ACC112 (cell line): Measurements from ENCODE around the gene CACNA1A.

Experiments
- H2AFZ ChIP-seq: fragments of 200-600 bp; sonication (generic); one replicate; pipeline ENCODE4 v1.6.0; 2017; ENCODE audit warnings: antibody characterized with exemption, low read length; ENCODE audit not compliant: unreplicated experiment
- H3K27ac ChIP-seq: fragments of 200-600 bp; sonication (generic); 2 replicates; pipeline ENCODE4 v1.5.1; 2014; ENCODE audit warnings: low read depth, mild to moderate bottlenecking, antibody characterized with exemption, low read length, moderate library complexity
- H3K27me3 ChIP-seq: fragments of 200-600 bp; sonication (generic); 2 replicates; pipeline ENCODE4 v1.6.1; 2014; ENCODE audit warnings: mild to moderate bottlenecking, antibody characterized with exemption, low read length, moderate library complexity, mixed read lengths; ENCODE audit not compliant: insufficient read depth
- H3K36me3 ChIP-seq: fragments of 200-600 bp; sonication (generic); 2 replicates; pipeline ENCODE4 v1.6.1; 2016; ENCODE audit warnings: mild to moderate bottlenecking, antibody characterized with exemption, low read length, moderate library complexity, mixed read lengths; ENCODE audit not compliant: insufficient read depth
- H3K4me1 ChIP-seq: fragments of 200-600 bp; sonication (generic); one replicate; pipeline ENCODE4 v1.6.1; 2016; ENCODE audit warnings: low read length, mixed read lengths; ENCODE audit not compliant: insufficient read depth, unreplicated experiment, control insufficient read depth
- H3K4me3 ChIP-seq: fragments of 200-600 bp; sonication (generic); 2 replicates; pipeline ENCODE4 v1.5.1; 2014; ENCODE audit warnings: mild to moderate bottlenecking, low read depth, low read length
- H3K79me2 ChIP-seq: fragments of 200-600 bp; sonication (generic); one replicate; pipeline ENCODE4 v1.6.0; 2016; ENCODE audit warnings: low read length; ENCODE audit not compliant: control insufficient read depth, unreplicated experiment, insufficient read depth

Gene CACNA1A

DNA sequence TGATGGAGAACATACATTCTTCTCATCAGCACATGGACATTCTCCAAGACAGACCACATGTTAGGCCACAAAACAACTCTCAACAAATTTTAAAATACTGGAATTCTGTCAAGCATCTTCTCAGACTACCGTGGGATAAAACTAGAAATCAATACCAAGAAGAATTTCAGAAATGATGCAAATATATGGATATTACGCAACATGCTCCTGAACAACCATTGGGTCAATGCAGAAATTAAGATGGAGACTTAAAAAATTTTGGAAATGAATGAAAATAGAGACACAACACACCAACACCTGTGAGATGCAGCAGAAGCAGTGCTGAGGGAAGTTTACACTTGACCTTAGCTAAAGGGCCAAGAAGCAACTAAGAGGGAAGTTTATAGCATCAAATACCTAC is 162.8 kb downstream of the CACNA1A start:
- Histone ChIP-seq H3K4me3 (no peak overlapping the region), H3K27me3 (no peaks in the 10 kb centered on the region), H2AFZ (no peak overlapping the region), H3K4me1 (no peaks in the 10 kb centered on the region), H3K79me2 (no peaks in the 10 kb centered on the region), H3K36me3 (no peaks in the 10 kb centered on the region), H3K27ac (no peak overlapping the region)

GRCh38 chr19:13342672-13343071 is 163.6 kb downstream of the CACNA1A start:
- Histone ChIP-seq H2AFZ (no peak overlapping the region), H3K4me3 (no peak overlapping the region), H3K36me3 (no peaks in the 10 kb centered on the region), H3K79me2 (no peaks in the 10 kb centered on the region), H3K27me3 (no peaks in the 10 kb centered on the region), H3K4me1 (no peaks in the 10 kb centered on the region), H3K27ac (no peak overlapping the region)

GRCh38 chr19:13339869-13340268 is 166.4 kb downstream of the CACNA1A start:
- H3K36me3 ChIP-seq: no peaks in the 10 kb centered on the region
- peaks cover 3% of the 10 kb centered on the region; the same call in 1 of the 2 replicates for H3K27me3 ChIP-seq
- H3K27ac ChIP-seq: no peak overlapping the region
- H3K4me1 ChIP-seq: no peaks in the 10 kb centered on the region
- H3K79me2 ChIP-seq: no peaks in the 10 kb centered on the region
- no peak overlapping the region for H3K4me3 ChIP-seq
- H2AFZ ChIP-seq: no peak overlapping the region

- H3K4me3 ChIP-seq: no peak overlapping the region
- H3K36me3 ChIP-seq: no peaks in the 10 kb centered on the region
- no peak overlapping the region for H2AFZ ChIP-seq
- H3K79me2 ChIP-seq: no peaks in the 10 kb centered on the region
- no peaks in the 10 kb centered on the region for H3K4me1 ChIP-seq
- no peak overlapping the region for H3K27ac ChIP-seq
- H3K27me3 ChIP-seq: peaks cover 6% of the 10 kb centered on the region; the same call in 1 of the 2 replicates
Measured at GRCh38 chr19:13337181-13337580, 169.1 kb downstream of the CACNA1A start.

GRCh38 chr19:13334801-13335481 is 171.3 kb downstream of the CACNA1A start:
- Histone ChIP-seq H3K27ac (no peak overlapping the region), H3K36me3 (no peaks in the 10 kb centered on the region), H3K4me1 (no peaks in the 10 kb centered on the region), H3K4me3 (no peak overlapping the region), H2AFZ (no peak overlapping the region), H3K27me3 (peaks cover 6% of the 10 kb centered on the region; the same call in 1 of the 2 replicates), H3K79me2 (no peaks in the 10 kb centered on the region)

DNA sequence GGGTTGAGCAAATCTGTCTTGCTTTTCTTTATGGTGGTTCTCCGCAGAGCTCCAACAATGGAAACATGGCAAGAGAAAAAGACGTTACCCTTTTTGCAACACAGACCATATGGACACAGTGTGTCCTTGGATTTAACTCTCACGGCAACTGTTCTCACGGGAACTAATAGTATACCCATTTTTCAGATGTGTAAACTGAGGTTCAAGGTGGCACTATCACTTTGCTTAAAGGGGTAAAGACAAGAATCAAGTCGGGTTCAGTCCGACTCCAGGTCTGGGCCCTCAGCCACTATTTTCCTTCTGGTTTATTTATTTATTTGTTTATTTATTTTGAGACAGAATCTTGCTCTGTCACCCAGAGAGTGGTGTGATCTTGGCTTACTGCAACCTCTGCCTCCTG is 176.0 kb downstream of the CACNA1A start:
- Histone ChIP-seq H3K27ac (no peak overlapping the region), H2AFZ (no peak overlapping the region), H3K4me3 (no peak overlapping the region), H3K4me1 (no peaks in the 10 kb centered on the region), H3K36me3 (no peaks in the 10 kb centered on the region), H3K79me2 (no peaks in the 10 kb centered on the region), H3K27me3 (peaks cover 6% of the 10 kb centered on the region; the same call in 1 of the 2 replicates)

DNA sequence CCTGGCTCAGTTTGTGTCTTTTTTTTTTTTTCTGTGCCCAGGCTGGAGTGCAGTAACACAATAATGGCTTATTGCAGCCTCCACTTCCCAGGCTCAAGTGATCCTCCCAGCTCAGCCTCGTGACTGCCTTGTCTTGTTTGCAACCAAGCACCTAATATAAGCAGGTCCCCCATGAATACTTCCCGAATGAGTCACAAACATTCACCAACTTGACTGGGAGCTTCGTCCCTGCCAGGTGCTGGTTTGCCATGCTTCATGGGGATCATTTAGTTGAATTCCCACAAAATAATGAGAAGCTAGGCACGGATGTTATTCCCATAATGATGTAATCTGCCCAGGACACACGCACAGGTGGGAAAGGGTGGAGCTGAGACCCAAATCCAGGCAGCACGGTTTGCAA is 176.5 kb downstream of the CACNA1A start:
- no peaks in the 10 kb centered on the region for H3K36me3 ChIP-seq
- no peaks in the 10 kb centered on the region for H3K4me1 ChIP-seq
- H3K79me2 ChIP-seq: no peaks in the 10 kb centered on the region
- no peak overlapping the region for H3K4me3 ChIP-seq
- peaks cover 6% of the 10 kb centered on the region; the same call in 1 of the 2 replicates for H3K27me3 ChIP-seq
- H2AFZ ChIP-seq: no peak overlapping the region
- H3K27ac ChIP-seq: no peak overlapping the region

DNA sequence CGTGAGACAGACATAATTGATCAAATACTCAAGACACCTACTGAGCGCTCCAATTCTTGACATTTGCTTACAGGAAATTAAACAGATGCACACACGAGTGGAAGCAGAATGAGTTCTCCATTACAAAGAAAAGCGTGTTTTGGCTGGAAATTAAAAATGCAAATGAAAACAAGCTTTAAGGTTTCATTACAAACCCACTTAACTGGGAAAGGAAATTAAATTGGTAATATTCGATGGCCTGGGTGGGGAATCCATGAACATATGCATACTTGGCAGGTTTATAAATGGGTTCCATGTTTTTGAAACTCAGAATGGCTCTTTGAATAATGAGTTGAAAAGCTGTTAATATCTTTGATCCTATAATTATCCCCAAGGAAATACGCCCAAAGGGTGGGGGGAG is 178.0 kb downstream of the CACNA1A start:
- Histone ChIP-seq H3K79me2 (no peaks in the 10 kb centered on the region), H3K36me3 (no peaks in the 10 kb centered on the region), H2AFZ (no peak overlapping the region), H3K4me3 (no peak overlapping the region), H3K27me3 (peaks cover 13% of the 10 kb centered on the region; the same call in 1 of the 2 replicates), H3K4me1 (no peaks in the 10 kb centered on the region), H3K27ac (no peak overlapping the region)

DNA sequence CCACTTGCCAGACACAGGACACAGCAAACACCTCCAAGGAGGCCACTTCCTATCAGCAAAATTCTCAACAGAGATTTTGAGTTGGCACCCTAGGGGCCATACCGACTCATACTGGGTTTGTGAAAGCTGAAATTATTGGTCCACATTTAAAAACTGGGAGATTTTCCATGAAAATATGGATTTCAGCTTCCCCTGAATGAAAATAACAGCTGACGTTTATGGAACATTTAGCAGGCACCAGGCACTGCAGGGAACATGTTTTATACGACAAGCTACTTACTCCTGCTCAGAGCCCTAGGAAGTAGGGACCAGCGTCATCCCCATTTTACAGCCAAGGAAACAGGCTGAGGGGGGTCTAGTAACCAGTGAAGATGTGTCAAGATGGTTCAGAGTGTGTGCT is 186.8 kb downstream of the CACNA1A start:
- Histone ChIP-seq H3K27ac (no peak overlapping the region), H3K27me3 (peaks cover 27% of the 10 kb centered on the region; the same call in 1 of the 2 replicates), H3K36me3 (no peaks in the 10 kb centered on the region)

GRCh38 chr19:13318190-13318589 is 188.1 kb downstream of the CACNA1A start:
- Histone ChIP-seq H3K27ac (no peak overlapping the region), H3K4me1 (no peaks in the 10 kb centered on the region), H3K4me3 (no peak overlapping the region), H3K27me3 (peaks cover 28% of the 10 kb centered on the region; the same call in 1 of the 2 replicates), H2AFZ (no peak overlapping the region), H3K36me3 (no peaks in the 10 kb centered on the region), H3K79me2 (no peaks in the 10 kb centered on the region)

More for the DNA sequence above, 186.8 kb downstream of the CACNA1A start:
- no peak overlapping the region for H2AFZ ChIP-seq
- H3K4me1 ChIP-seq: no peaks in the 10 kb centered on the region
- H3K4me3 ChIP-seq: no peak overlapping the region
- no peaks in the 10 kb centered on the region for H3K79me2 ChIP-seq

- no peak overlapping the region for H2AFZ ChIP-seq
- H3K36me3 ChIP-seq: no peaks in the 10 kb centered on the region
- peaks cover 28% of the 10 kb centered on the region; the same call in 1 of the 2 replicates for H3K27me3 ChIP-seq
- no peaks in the 10 kb centered on the region for H3K79me2 ChIP-seq
- no peak overlapping the region for H3K4me3 ChIP-seq
- H3K27ac ChIP-seq: no peak overlapping the region
- H3K4me1 ChIP-seq: no peaks in the 10 kb centered on the region
Measured at GRCh38 chr19:13315495-13315894, 190.8 kb downstream of the CACNA1A start.
